Glutamatergic neuron (in vitro differentiated cells): Measurements from ENCODE around the gene EIF4G3. TPM values are rescaled to one million over a fixed set of nuclear protein-coding genes. Genes with fewer than 3 reads are reported as not detected.

Source experiments
- DNase-seq: peaks from one replicate; pipeline ENCODE4 v3.0.0; 2022
- H3K27ac Mint-ChIP-seq: one replicate; pipeline ENCODE4 v1.8.0; 2020; ENCODE audit warnings: mild to moderate bottlenecking, mixed read lengths, inconsistent platforms; ENCODE audit not compliant: unreplicated experiment
- H3K27me3 Mint-ChIP-seq: one replicate; pipeline ENCODE4 v1.8.0; 2020; ENCODE audit warnings: mild to moderate bottlenecking, moderate library complexity, mixed read lengths, inconsistent platforms; ENCODE audit not compliant: unreplicated experiment
- H3K36me3 Mint-ChIP-seq: one replicate; pipeline ENCODE4 v1.8.0; 2020; ENCODE audit warnings: mild to moderate bottlenecking, mixed read lengths, inconsistent platforms; ENCODE audit not compliant: unreplicated experiment
- H3K4me1 Mint-ChIP-seq: one replicate; pipeline ENCODE4 v1.8.0; 2020; ENCODE audit warnings: mild to moderate bottlenecking, low read depth, mixed read lengths, inconsistent platforms; ENCODE audit not compliant: unreplicated experiment
- H3K4me3 Mint-ChIP-seq: one replicate; pipeline ENCODE4 v1.8.0; 2020; ENCODE audit warnings: mild to moderate bottlenecking, mixed read lengths, inconsistent platforms; ENCODE audit not compliant: unreplicated experiment
- H3K9me3 Mint-ChIP-seq: one replicate; pipeline ENCODE4 v1.8.0; 2020; ENCODE audit warnings: mild to moderate bottlenecking, moderate library complexity, mixed read lengths, inconsistent platforms; ENCODE audit not compliant: unreplicated experiment
- total RNA-seq: library from RNA; stranded (reverse); fragmentation: NEBNext Ultra II Directional; extraction: Animal tissue kit (Norgen Biotek cat#: 25700); gene quantifications from one replicate; pipeline ENCODE4 v1.2.1, GENCODE V29; 2021; ENCODE audit not compliant: unreplicated experiment
- TF ChIP-seq, protein P1 (sequence below): fragments of 200-600 bp; sonication (generic); IDR thresholded peaks from one replicate; pipeline ENCODE4 v1.5.0; 2021; ENCODE audit not compliant: partially characterized antibody, unreplicated experiment

The EIF4G3 gene
- total RNA-seq, 1 donor from 2014 or later: 100 TPM

DNA sequence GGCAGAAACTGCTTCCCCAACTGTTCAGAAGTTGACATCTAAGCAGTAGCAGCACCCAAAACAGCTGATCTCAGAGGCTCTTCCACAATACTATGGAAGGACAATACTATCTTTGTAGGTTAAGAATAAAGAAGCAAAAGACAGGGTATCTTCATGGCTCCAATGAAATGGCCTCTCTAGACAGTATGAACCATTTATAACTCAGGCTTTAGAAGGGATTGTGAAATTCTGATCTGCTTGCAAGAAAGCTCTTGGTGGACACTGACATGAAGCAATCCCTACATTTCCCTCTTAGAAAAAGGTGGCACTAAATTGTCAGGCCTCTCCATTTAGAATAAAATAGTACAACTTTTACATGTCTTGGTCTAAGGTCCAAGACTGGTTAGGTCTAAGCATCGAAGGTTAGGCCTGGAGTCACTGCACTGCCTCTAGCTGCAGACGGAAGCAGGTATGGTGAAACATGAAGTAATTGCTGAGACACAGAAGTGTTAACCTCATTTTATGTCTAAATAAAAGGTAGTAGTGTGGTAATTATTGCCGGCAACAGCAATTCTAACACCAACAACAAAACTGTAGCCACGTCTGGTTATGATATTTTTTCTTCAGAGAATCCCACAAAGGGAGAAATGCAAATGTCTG is 339.0 kb downstream of the EIF4G3 start:
- H3K36me3 Mint-ChIP-seq: no peaks in the 10 kb centered on the region
- no peaks in the 10 kb centered on the region for H3K4me1 Mint-ChIP-seq
- no peak overlapping the region for H3K27ac Mint-ChIP-seq
- DNase-seq: no peak
- no peak overlapping the region for H3K4me3 Mint-ChIP-seq
- H3K27me3 Mint-ChIP-seq: no peaks in the 10 kb centered on the region
- TF ChIP-seq, protein P1, sequence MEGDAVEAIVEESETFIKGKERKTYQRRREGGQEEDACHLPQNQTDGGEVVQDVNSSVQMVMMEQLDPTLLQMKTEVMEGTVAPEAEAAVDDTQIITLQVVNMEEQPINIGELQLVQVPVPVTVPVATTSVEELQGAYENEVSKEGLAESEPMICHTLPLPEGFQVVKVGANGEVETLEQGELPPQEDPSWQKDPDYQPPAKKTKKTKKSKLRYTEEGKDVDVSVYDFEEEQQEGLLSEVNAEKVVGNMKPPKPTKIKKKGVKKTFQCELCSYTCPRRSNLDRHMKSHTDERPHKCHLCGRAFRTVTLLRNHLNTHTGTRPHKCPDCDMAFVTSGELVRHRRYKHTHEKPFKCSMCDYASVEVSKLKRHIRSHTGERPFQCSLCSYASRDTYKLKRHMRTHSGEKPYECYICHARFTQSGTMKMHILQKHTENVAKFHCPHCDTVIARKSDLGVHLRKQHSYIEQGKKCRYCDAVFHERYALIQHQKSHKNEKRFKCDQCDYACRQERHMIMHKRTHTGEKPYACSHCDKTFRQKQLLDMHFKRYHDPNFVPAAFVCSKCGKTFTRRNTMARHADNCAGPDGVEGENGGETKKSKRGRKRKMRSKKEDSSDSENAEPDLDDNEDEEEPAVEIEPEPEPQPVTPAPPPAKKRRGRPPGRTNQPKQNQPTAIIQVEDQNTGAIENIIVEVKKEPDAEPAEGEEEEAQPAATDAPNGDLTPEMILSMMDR: no peak
- H3K9me3 Mint-ChIP-seq: no peaks in the 10 kb centered on the region

DNA sequence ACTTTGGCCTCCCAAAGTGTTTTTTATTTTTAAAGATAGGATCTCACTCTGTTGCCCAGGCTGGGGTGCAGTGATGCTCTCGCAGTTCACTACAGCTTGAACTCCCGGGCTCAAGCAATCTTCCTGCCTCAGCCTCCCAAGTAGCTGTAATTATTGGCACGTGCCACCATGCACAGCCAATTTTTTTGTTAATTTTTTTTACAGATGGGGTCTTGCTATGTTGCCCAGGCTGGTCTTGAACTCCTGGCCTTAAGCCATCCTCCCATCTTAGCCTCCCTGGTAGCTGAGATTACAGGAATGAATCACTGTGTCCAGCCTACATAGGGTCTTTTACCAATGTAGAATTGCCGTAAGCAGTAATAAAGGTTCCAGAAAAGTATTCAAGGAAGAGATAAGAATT is 340.5 kb downstream of the EIF4G3 start:
- Mint-ChIP-seq H3K27ac (no peak overlapping the region), H3K4me3 (no peak overlapping the region), H3K9me3 (no peaks in the 10 kb centered on the region), H3K36me3 (no peaks in the 10 kb centered on the region), H3K4me1 (no peaks in the 10 kb centered on the region), H3K27me3 (no peaks in the 10 kb centered on the region)
- TF ChIP-seq, protein P1: no peak
- no peak for DNase-seq

DNA sequence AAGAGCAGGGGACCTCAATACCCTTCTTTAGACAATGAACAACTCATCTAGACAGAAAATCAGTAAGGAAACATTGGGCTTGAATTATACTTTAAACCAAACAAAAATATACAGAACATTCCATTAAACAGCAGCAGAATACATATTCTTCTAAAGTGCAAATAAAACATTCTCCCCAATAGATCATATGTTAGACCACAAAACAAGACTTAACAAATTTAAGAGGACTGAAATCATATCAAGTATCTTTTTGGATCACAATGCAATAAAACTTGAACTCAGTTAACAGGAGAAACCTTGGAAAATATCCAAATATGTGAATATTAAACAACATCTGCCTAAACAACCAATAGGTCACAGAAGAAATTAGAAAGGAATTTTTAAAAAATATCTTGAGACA is 341.9 kb downstream of the EIF4G3 start:
- H3K4me1 Mint-ChIP-seq: peaks cover 3% of the 10 kb centered on the region
- no peak overlapping the region for H3K4me3 Mint-ChIP-seq
- DNase-seq: no peak
- no peak overlapping the region for H3K27ac Mint-ChIP-seq
- TF ChIP-seq, protein P1: no peak
- H3K27me3 Mint-ChIP-seq: no peaks in the 10 kb centered on the region
- no peaks in the 10 kb centered on the region for H3K9me3 Mint-ChIP-seq
- no peaks in the 10 kb centered on the region for H3K36me3 Mint-ChIP-seq

DNA sequence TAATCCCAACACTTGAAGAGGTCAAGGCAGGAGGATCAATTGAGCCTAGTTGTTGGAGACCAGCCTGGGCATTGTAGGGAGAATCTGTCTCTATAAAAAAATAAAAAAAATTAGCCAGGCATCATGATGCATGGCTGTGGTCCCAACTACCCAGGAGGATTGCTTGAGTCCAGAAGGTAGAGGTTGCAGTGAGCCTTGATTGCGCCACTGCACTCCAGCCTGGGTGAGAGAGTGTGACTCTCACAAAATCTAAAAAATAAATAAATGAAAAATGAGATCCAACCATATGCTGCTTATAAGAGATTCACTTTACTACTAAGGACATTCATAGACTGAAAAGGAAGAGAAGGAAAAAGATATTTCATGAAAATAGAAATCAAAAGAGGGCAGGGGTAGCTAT is 342.5 kb downstream of the EIF4G3 start:
- H3K36me3 Mint-ChIP-seq: no peaks in the 10 kb centered on the region
- H3K27me3 Mint-ChIP-seq: no peaks in the 10 kb centered on the region
- no peaks in the 10 kb centered on the region for H3K9me3 Mint-ChIP-seq

DNA sequence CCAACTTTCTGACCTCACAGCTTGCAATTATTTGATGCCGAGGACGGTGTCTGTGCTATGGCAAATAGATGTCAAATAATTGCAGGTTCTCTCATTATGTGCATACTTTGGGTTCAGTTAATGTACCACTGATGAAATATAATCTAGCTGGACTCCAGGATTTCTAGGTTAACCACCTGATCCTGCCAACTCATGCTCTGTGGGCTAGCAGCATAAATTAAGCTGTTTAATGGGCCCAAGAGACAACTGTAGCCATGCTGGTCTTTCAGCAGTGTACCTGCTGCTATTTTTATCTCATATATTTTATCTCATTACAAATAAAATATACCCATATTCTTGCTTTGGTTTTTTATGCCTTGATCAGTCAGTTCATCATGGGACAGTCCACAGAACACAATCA is 346.3 kb downstream of the EIF4G3 start:
- TF ChIP-seq, protein P1: no peak
- no peak overlapping the region for H3K4me3 Mint-ChIP-seq
- H3K27ac Mint-ChIP-seq: no peak overlapping the region
- no peaks in the 10 kb centered on the region for H3K27me3 Mint-ChIP-seq
- H3K9me3 Mint-ChIP-seq: no peaks in the 10 kb centered on the region
- DNase-seq: no peak
- no peaks in the 10 kb centered on the region for H3K36me3 Mint-ChIP-seq
- H3K4me1 Mint-ChIP-seq: peaks cover 3% of the 10 kb centered on the region

More for the DNA sequence above, 342.5 kb downstream of the EIF4G3 start:
- no peak overlapping the region for H3K4me3 Mint-ChIP-seq
- no peak for DNase-seq
- TF ChIP-seq, protein P1: no peak
- H3K4me1 Mint-ChIP-seq: peaks cover 3% of the 10 kb centered on the region
- H3K27ac Mint-ChIP-seq: no peak overlapping the region
